Measurements from ENCODE around the gene HSPBAP1. TPM values are rescaled to one million over a fixed set of nuclear protein-coding genes. Genes with fewer than 3 reads are reported as not detected.

HSPBAP1 gene
- polyA plus RNA-seq, 1 donor (not counting 4 experiments of a cell fraction or from before 2014, with no cell fraction given), result 9.5 TPM

- no peak for FAIRE-seq
These were observed 74.2 kb downstream of the HSPBAP1 start for GRCh38 chr3:122719273-122719921.

GRCh38 chr3:122716667-122717066 lies 77.0 kb downstream of the HSPBAP1 start:
- DNase-seq (ENCODE audit: low read depth, low spot score) (no peak), FAIRE-seq (no peak)
- Histone ChIP-seq H2AFZ (ENCODE audit: control insufficient read depth, low read length) (no peak overlapping the region), H4K20me1 (ENCODE audit: control insufficient read depth, extremely low read depth, insufficient read depth, low read length) (no peaks in the 10 kb centered on the region), H3K36me3 (ENCODE audit: control insufficient read depth in 2 of 2, extremely low read depth in 1 of 2, insufficient read depth in 2 of 2, low read length in 2 of 2) (peaks cover 3 to 16% of the 10 kb centered on the region in 2 experiments), H3K9me1 (ENCODE audit: control insufficient read depth, extremely low read depth, insufficient read depth, low read length) (no peaks in the 10 kb centered on the region), H3K79me2 (ENCODE audit: control insufficient read depth, insufficient read depth, low read length) (no peaks in the 10 kb centered on the region), H3K27ac (ENCODE audit: control insufficient read depth, insufficient read depth, low read length) (no peak overlapping the region), H3K27me3 (ENCODE audit: control insufficient read depth, extremely low read depth, insufficient read depth, low read length) (no peaks in the 10 kb centered on the region), H3K9me3 (ENCODE audit: control insufficient read depth, low read depth, low read length) (no peaks in the 10 kb centered on the region), H3K4me3 (ENCODE audit: control insufficient read depth in 2 of 3, extremely low read depth in 1 of 3, insufficient read depth in 2 of 3, low read depth in 1 of 3, low read length in 3 of 3) (no peak overlapping the region), H3K4me1 (ENCODE audit: control insufficient read depth, extremely low read depth, insufficient read depth, low read length) (no peaks in the 10 kb centered on the region), H3K4me2 (ENCODE audit: control insufficient read depth, extremely low read depth, insufficient read depth, low read depth, low read length) (no peak overlapping the region), H3K9ac (ENCODE audit: control insufficient read depth, extremely low read depth, insufficient read depth, low read length) (no peak overlapping the region)
- TF ChIP-seq EZH2 (IDR thresholded peaks at IDR 0.05; ENCODE audit: low read length) (no peak), CTCF (optimal IDR thresholded peaks at IDR 0.05 in 1 of 3, IDR thresholded peaks at IDR 0.05 in 1 of 3, conservative IDR thresholded peaks at IDR 0.05 in 1 of 3; ENCODE audit: extremely low read depth in 1 of 3, insufficient read depth in 2 of 3, low read length in 3 of 3) (no peak)
- dilution Hi-C loops (cut with MboI; ENCODE audit: extremely low pct_ligation_motif_present, low sequenced_read_pairs), result no loop called here

More at GRCh38 chr3:122719273-122719921, 74.2 kb downstream of the HSPBAP1 start:
- dilution Hi-C loops (cut with MboI; ENCODE audit: extremely low pct_ligation_motif_present, low sequenced_read_pairs), result no loop called here
- Histone ChIP-seq H3K4me1 (ENCODE audit: control insufficient read depth, extremely low read depth, insufficient read depth, low read length) (no peaks in the 10 kb centered on the region), H3K27ac (ENCODE audit: control insufficient read depth, insufficient read depth, low read length) (no peak overlapping the region), H2AFZ (ENCODE audit: control insufficient read depth, low read length) (no peak overlapping the region), H3K9me1 (ENCODE audit: control insufficient read depth, extremely low read depth, insufficient read depth, low read length) (no peaks in the 10 kb centered on the region), H3K27me3 (ENCODE audit: control insufficient read depth, extremely low read depth, insufficient read depth, low read length) (no peaks in the 10 kb centered on the region), H4K20me1 (ENCODE audit: control insufficient read depth, extremely low read depth, insufficient read depth, low read length) (no peaks in the 10 kb centered on the region), H3K9me3 (ENCODE audit: control insufficient read depth, low read depth, low read length) (no peaks in the 10 kb centered on the region), H3K4me2 (ENCODE audit: control insufficient read depth, extremely low read depth, insufficient read depth, low read depth, low read length) (no peak overlapping the region), H3K36me3 (ENCODE audit: control insufficient read depth in 2 of 2, extremely low read depth in 1 of 2, insufficient read depth in 2 of 2, low read length in 2 of 2) (peaks cover 3 to 8% of the 10 kb centered on the region in 2 experiments), H3K79me2 (ENCODE audit: control insufficient read depth, insufficient read depth, low read length) (no peaks in the 10 kb centered on the region), H3K4me3 (ENCODE audit: control insufficient read depth in 2 of 3, extremely low read depth in 1 of 3, insufficient read depth in 2 of 3, low read depth in 1 of 3, low read length in 3 of 3) (no peak overlapping the region), H3K9ac (ENCODE audit: control insufficient read depth, extremely low read depth, insufficient read depth, low read length) (no peak overlapping the region)
- TF ChIP-seq EZH2 (IDR thresholded peaks at IDR 0.05; ENCODE audit: low read length) (no peak), CTCF (optimal IDR thresholded peaks at IDR 0.05 in 1 of 3, IDR thresholded peaks at IDR 0.05 in 1 of 3, conservative IDR thresholded peaks at IDR 0.05 in 1 of 3; ENCODE audit: extremely low read depth in 1 of 3, insufficient read depth in 2 of 3, low read length in 3 of 3) (no peak)
- no peak for DNase-seq (ENCODE audit: low read depth, low spot score)
